HepG2 (cell line): Measurements from ENCODE around the gene IGFBP6. TPM values are rescaled to one million over a fixed set of nuclear protein-coding genes. Genes with fewer than 3 reads are reported as not detected.

ENCODE experiments used
- CBFB ChIP-seq: sonication (generic); formaldehyde crosslinking; IDR thresholded peaks from 2 replicates; pipeline ENCODE4 v1.4.0; 2020; ENCODE audit warnings: missing genetic modification reagents
- ELF1 ChIP-seq: sonication (generic); formaldehyde crosslinking; IDR thresholded peaks from 2 replicates; pipeline ENCODE4 v1.4.0; 2020; ENCODE audit warnings: missing genetic modification reagents
- ETV5 ChIP-seq: IDR thresholded peaks from 2 replicates; pipeline ENCODE4 v1.6.1; 2018; ENCODE audit warnings: missing biosample characterization, missing genetic modification reagents, inconsistent platforms, borderline replicate concordance
- GFI1 ChIP-seq: sonication (generic); formaldehyde crosslinking; IDR thresholded peaks from 2 replicates; pipeline ENCODE4 v1.5.0; 2020; ENCODE audit warnings: missing genetic modification reagents, mild to moderate bottlenecking, borderline replicate concordance
- HOXA3 ChIP-seq: sonication (generic); formaldehyde crosslinking; IDR thresholded peaks from 2 replicates; pipeline ENCODE4 v1.5.0; 2020; ENCODE audit warnings: missing genetic modification reagents
- KDM4B ChIP-seq: sonication (generic); formaldehyde crosslinking; IDR thresholded peaks from 2 replicates; pipeline ENCODE4 v1.4.0; 2020; ENCODE audit warnings: missing genetic modification reagents
- KLF16 ChIP-seq, 2 experiments: sonication (generic) in 1 of 2; formaldehyde crosslinking in 1 of 2; IDR thresholded peaks; 2 replicates each; pipeline versions ENCODE4 v1.6.1 to v1.8.0; 2016 to 2023; ENCODE audit warnings: missing genetic modification reagents in 2 of 2, missing compliant biosample characterization in 1 of 2
- RARA ChIP-seq: IDR thresholded peaks from 2 replicates; pipeline ENCODE4 v1.6.1; 2016; ENCODE audit warnings: missing genetic modification reagents, missing compliant biosample characterization
- XRCC5 ChIP-seq: fragments of 200-400 bp; formaldehyde crosslinking; optimal IDR thresholded peaks from 2 replicates; pipeline ENCODE3; 2017; ENCODE audit warnings: mild to moderate bottlenecking, low read length
- ZBTB7B ChIP-seq: sonication (generic); formaldehyde crosslinking; IDR thresholded peaks from 2 replicates; pipeline ENCODE4 v1.4.0; 2020; ENCODE audit warnings: missing genetic modification reagents
- ZFP1 ChIP-seq: IDR thresholded peaks from 2 replicates; pipeline ENCODE4 v1.6.1; 2016
- ZNF331 ChIP-seq: sonication (generic); formaldehyde crosslinking; IDR thresholded peaks from 2 replicates; pipeline ENCODE4 v1.4.0; 2020; ENCODE audit warnings: missing genetic modification reagents
- polyA plus RNA-seq, 8 experiments: library from polyadenylated mRNA; depleted of rRNA in 3 of 8; stranded (reverse) in 7 of 8; unstranded in 1 of 8; fragments of >200 nt; fragmentation: Illumina TruSeq in 4 of 8; extraction: Trizol in 4 of 8; gene quantifications; 2 replicates each; pipeline versions ENCODE4 v1.2.1 to v1.2.3, GENCODE V29; 2011 to 2016; ENCODE audit warnings: low read depth in 4 of 8, missing spikeins in 1 of 8, mixed read lengths in 1 of 8; ENCODE audit not compliant: insufficient read depth in 1 of 8
- total RNA-seq, 5 experiments: library from RNA; depleted of rRNA; stranded (reverse); fragments of >200 nt; fragmentation: Illumina TruSeq; extraction: Trizol; gene quantifications; 2 replicates each; pipeline ENCODE4 v1.2.3, GENCODE V29; 2016; ENCODE audit warnings: low read depth in 1 of 5
- TF ChIP-seq, protein P1 (sequence below): sonication (generic); formaldehyde crosslinking; IDR thresholded peaks from 2 replicates; pipeline ENCODE4 v1.4.0; 2020; ENCODE audit warnings: missing genetic modification reagents, borderline replicate concordance
- TF ChIP-seq, protein P2 (sequence below): IDR thresholded peaks from 2 replicates; pipeline ENCODE4 v1.6.1; 2016; ENCODE audit warnings: missing compliant biosample characterization, missing genetic modification reagents, borderline replicate concordance
- TF ChIP-seq, protein P3 (sequence below), 2 experiments: sonication (generic) in 1 of 2; formaldehyde crosslinking in 1 of 2; IDR thresholded peaks; 2 replicates each; pipeline versions ENCODE4 v1.4.0 to v1.6.1; 2018 to 2020; ENCODE audit warnings: missing genetic modification reagents in 2 of 2, borderline replicate concordance in 1 of 2, low read depth in 1 of 2, mild to moderate bottlenecking in 1 of 2, missing biosample characterization in 1 of 2
- TF ChIP-seq, protein P4 (sequence below): IDR thresholded peaks from 2 replicates; pipeline ENCODE4 v1.6.1; 2018; ENCODE audit warnings: missing genetic modification reagents, mild to moderate bottlenecking, missing compliant biosample characterization

The IGFBP6 gene
- total and polyA plus RNA-seq, 2 of the 13 experiments (the other 11 are each of a cell fraction or from before 2014, with no cell fraction given), result 3.9 to 25.2 TPM

DNA sequence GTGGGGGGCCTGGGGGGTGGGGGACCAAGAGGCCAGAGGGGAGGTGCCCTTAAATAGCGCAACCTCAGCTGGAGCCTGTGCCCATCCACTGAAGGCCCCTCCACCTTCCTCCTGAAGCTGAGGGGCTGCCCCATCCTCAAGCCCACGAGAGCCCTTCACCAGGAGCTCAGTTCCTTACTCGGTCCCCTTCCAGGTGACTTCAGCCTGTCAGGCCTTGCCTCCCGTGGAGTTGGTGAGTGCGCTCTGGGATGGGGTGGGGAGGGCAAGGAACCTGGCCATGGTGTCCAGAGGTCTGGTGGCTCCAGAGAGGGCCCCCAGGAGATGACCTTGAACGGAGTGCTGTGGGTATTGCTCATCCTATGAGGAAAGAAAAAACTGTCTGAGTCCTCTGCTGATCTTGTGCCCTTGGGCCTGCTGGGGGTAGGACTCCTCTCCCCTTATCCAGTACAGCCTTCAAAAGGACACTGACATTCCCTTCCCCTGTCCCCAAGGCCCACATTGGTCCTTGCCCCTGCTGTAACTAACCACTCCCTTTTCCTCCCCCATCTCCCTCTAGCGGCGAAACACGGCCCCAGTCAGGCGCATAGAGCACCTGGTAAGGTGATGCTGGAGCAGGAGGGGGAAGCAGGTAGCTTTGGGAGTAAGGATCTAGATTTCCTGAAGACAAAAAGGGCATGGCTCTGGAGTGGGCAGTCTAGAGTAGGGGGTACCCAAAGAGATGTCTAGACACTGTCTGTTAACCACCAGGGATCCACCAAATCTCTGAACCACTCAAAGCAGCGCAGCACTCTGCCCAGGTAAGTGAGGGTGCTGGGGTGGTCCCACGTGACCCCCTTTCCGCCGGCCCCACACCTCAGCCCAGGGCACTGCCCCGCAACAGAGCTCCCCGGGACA lies 44.0 kb upstream of the IGFBP6 start (continued):
- 0 out of 2 replicates have a peak, but pooled peaks have one; percentile 34 for TF ChIP-seq GFI1 (CRISPR knock-in tag)
- TF ChIP-seq, protein P1, sequence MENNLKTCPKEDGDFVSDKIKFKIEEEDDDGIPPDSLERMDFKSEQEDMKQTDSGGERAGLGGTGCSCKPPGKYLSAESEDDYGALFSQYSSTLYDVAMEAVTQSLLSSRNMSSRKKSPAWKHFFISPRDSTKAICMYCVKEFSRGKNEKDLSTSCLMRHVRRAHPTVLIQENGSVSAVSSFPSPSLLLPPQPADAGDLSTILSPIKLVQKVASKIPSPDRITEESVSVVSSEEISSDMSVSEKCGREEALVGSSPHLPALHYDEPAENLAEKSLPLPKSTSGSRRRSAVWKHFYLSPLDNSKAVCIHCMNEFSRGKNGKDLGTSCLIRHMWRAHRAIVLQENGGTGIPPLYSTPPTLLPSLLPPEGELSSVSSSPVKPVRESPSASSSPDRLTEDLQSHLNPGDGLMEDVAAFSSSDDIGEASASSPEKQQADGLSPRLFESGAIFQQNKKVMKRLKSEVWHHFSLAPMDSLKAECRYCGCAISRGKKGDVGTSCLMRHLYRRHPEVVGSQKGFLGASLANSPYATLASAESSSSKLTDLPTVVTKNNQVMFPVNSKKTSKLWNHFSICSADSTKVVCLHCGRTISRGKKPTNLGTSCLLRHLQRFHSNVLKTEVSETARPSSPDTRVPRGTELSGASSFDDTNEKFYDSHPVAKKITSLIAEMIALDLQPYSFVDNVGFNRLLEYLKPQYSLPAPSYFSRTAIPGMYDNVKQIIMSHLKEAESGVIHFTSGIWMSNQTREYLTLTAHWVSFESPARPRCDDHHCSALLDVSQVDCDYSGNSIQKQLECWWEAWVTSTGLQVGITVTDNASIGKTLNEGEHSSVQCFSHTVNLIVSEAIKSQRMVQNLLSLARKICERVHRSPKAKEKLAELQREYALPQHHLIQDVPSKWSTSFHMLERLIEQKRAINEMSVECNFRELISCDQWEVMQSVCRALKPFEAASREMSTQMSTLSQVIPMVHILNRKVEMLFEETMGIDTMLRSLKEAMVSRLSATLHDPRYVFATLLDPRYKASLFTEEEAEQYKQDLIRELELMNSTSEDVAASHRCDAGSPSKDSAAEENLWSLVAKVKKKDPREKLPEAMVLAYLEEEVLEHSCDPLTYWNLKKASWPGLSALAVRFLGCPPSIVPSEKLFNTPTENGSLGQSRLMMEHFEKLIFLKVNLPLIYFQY (CRISPR knock-in tag), result peak; percentile 17; the same call in 1 of the 2 replicates
- TF ChIP-seq, protein P2, sequence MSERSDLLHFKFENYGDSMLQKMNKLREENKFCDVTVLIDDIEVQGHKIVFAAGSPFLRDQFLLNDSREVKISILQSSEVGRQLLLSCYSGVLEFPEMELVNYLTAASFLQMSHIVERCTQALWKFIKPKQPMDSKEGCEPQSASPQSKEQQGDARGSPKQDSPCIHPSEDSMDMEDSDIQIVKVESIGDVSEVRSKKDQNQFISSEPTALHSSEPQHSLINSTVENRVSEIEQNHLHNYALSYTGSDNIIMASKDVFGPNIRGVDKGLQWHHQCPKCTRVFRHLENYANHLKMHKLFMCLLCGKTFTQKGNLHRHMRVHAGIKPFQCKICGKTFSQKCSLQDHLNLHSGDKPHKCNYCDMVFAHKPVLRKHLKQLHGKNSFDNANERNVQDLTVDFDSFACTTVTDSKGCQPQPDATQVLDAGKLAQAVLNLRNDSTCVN (CRISPR knock-in tag), result 0 out of 2 replicates have a peak, but pooled peaks have one; percentile 25
- TF ChIP-seq, protein P3, sequence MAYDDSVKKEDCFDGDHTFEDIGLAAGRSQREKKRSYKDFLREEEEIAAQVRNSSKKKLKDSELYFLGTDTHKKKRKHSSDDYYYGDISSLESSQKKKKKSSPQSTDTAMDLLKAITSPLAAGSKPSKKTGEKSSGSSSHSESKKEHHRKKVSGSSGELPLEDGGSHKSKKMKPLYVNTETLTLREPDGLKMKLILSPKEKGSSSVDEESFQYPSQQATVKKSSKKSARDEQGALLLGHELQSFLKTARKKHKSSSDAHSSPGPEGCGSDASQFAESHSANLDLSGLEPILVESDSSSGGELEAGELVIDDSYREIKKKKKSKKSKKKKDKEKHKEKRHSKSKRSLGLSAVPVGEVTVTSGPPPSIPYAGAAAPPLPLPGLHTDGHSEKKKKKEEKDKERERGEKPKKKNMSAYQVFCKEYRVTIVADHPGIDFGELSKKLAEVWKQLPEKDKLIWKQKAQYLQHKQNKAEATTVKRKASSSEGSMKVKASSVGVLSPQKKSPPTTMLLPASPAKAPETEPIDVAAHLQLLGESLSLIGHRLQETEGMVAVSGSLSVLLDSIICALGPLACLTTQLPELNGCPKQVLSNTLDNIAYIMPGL (CRISPR knock-in tag; IDR thresholded peaks at IDR 0.05; ENCODE audit: borderline replicate concordance in 1 of 2, low read depth in 1 of 2), result peak; percentile 62 to 76; a peak in 1 of 4 replicates
- peak; percentile 21; the same call in 1 of the 2 replicates for TF ChIP-seq ETV5 (CRISPR knock-in tag)
- TF ChIP-seq ZNF331 (CRISPR knock-in tag), result 0 out of 2 replicates have a peak, but pooled peaks have one; percentile 48
- TF ChIP-seq CBFB (CRISPR knock-in tag), result 0 out of 2 replicates have a peak, but pooled peaks have one; percentile 36
- TF ChIP-seq, protein P4, sequence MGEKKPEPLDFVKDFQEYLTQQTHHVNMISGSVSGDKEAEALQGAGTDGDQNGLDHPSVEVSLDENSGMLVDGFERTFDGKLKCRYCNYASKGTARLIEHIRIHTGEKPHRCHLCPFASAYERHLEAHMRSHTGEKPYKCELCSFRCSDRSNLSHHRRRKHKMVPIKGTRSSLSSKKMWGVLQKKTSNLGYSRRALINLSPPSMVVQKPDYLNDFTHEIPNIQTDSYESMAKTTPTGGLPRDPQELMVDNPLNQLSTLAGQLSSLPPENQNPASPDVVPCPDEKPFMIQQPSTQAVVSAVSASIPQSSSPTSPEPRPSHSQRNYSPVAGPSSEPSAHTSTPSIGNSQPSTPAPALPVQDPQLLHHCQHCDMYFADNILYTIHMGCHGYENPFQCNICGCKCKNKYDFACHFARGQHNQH (CRISPR knock-in tag), result peak; percentile 54; the same call in 1 of the 2 replicates
- TF ChIP-seq HOXA3 (CRISPR knock-in tag), result peak; percentile 69
- peak; percentile 41; the same call in 1 of the 2 replicates for TF ChIP-seq ELF1 (CRISPR knock-in tag)
- peak in 1 of 2 experiments; percentile 32; a peak in 1 of 4 replicates for TF ChIP-seq KLF16 (CRISPR knock-in tag; IDR thresholded peaks at IDR 0.05)
- 0 out of 2 replicates have a peak, but pooled peaks have one; percentile 31 for TF ChIP-seq ZBTB7B
- 0 out of 2 replicates have a peak, but pooled peaks have one; percentile 47 for TF ChIP-seq ZFP1 (CRISPR knock-in tag)
- peak; percentile 38; the same call in 1 of the 2 replicates for TF ChIP-seq KDM4B (CRISPR knock-in tag)
- TF ChIP-seq XRCC5, result peak; percentile 92
- TF ChIP-seq RARA (CRISPR knock-in tag), result peak; percentile 68
